Common myeloid progenitor, CD34-positive (primary cell): ENCODE results near the gene ACACB.

Source experiments
- CTCF ChIA-PET: fragments of 350-600 bp; sonication (Branson Sonifier 250); formaldehyde crosslinking; loops from one replicate; lab custom pipeline; 2021; ENCODE audit warnings: antibody characterized with exemption; lab: Charles Lee
- POLR2A ChIA-PET: fragments of 350-600 bp; sonication (Branson Sonifier 250); formaldehyde crosslinking; loops from one replicate; lab custom pipeline; 2021; ENCODE audit warnings: antibody characterized with exemption; lab: Charles Lee
- DNase-seq, 3 donors: peaks; one replicate each; pipeline versions ENCODE4 v3.0.0 to v3.0.0-alpha.2; 2013
- H3K27ac ChIP-seq, 2 experiments: 1 replicate in 1 of 2; 2 replicates in 1 of 2; pipeline ENCODE4 v1.7.0; 2013; ENCODE audit warnings: inconsistent platforms in 2 of 2, low read length in 2 of 2, mild to moderate bottlenecking in 2 of 2, low read depth in 1 of 2, moderate library complexity in 1 of 2; ENCODE audit not compliant: severe bottlenecking in 2 of 2, insufficient read depth in 1 of 2, poor library complexity in 1 of 2
- H3K27me3 ChIP-seq, 5 experiments: replicated peaks in 2 of 5; 1 replicate in 3 of 5; 2 replicates in 2 of 5; pipeline versions ENCODE4 v1.6.1 to v1.7.0; 2013; ENCODE audit warnings: low read length in 4 of 5, mild to moderate bottlenecking in 2 of 5, moderate library complexity in 2 of 5, inconsistent platforms in 1 of 5; ENCODE audit not compliant: insufficient read depth in 5 of 5, control insufficient read depth in 4 of 5
- H3K36me3 ChIP-seq, 4 experiments: 1 replicate in 2 of 4; 2 replicates in 2 of 4; pipeline versions ENCODE4 v1.6.1 to v1.7.0; 2013; ENCODE audit warnings: low read length in 3 of 4, control low read depth in 1 of 4, mild to moderate bottlenecking in 1 of 4; ENCODE audit not compliant: control insufficient read depth in 4 of 4, insufficient read depth in 4 of 4
- H3K4me1 ChIP-seq, 4 experiments: 1 replicate in 3 of 4; 2 replicates in 1 of 4; pipeline versions ENCODE4 v1.6.1 to v1.7.1; 2013; ENCODE audit warnings: low read length in 3 of 4, mild to moderate bottlenecking in 3 of 4, control low read depth in 1 of 4, inconsistent platforms in 1 of 4, moderate library complexity in 1 of 4; ENCODE audit not compliant: control insufficient read depth in 4 of 4, insufficient read depth in 4 of 4; ENCODE audit errors: control extremely low read depth in 1 of 4
- H3K4me3 ChIP-seq, 7 experiments: 1 replicate in 4 of 7; 2 replicates in 3 of 7; pipeline versions ENCODE4 v1.5.1 to v1.7.0; 2013; ENCODE audit warnings: mild to moderate bottlenecking in 7 of 7, low read length in 6 of 7, moderate library complexity in 6 of 7, inconsistent platforms in 2 of 7, low read depth in 2 of 7, control low read depth in 1 of 7; ENCODE audit not compliant: insufficient read depth in 4 of 7, control insufficient read depth in 1 of 7; ENCODE audit errors: extremely low read depth in 1 of 7
- H3K9me3 ChIP-seq, 5 experiments: 1 replicate in 4 of 5; 2 replicates in 1 of 5; pipeline versions ENCODE4 v1.6.1 to v1.7.1; 2013; ENCODE audit warnings: low read length in 4 of 5, mild to moderate bottlenecking in 2 of 5, inconsistent platforms in 1 of 5, low read depth in 1 of 5, moderate library complexity in 1 of 5; ENCODE audit not compliant: control insufficient read depth in 4 of 5, insufficient read depth in 2 of 5; ENCODE audit errors: control extremely low read depth in 1 of 5
- WGBS: methylation state at CpG from one replicate; pipeline ENCODE4 v1.1.5; 2013; ENCODE audit not compliant: insufficient coverage; 5-methylcytosine and 5-hydroxymethylcytosine counted together

Gene ACACB

DNA sequence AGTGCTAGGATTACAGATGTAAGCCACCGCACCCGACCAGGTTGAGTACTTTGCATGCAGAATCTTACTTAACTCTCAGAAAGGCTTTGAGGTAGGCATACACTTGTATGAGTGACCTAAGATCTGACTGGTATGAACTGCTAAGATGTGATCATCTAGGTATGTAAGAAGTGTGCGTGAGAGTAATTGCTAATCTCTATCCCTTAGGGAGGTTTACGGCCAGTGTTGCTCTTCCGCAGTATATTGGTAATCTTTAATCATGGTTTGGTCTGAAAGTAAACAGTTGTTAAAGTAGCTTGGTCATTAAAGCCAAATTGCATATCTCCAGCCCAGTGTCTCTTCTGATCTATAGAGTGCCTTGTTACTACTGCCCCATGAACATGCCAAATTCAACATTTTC, 11.2 kb upstream of the ACACB start:
- no peak overlapping the region for H3K27ac ChIP-seq
- H3K27me3 ChIP-seq: no peaks in the 10 kb centered on the region
- DNase-seq: no peak
- no peak overlapping the region for H3K4me3 ChIP-seq
- 97% methylated on average over 4 of the region's 5 CpGs for WGBS
- no peaks in the 10 kb centered on the region for H3K9me3 ChIP-seq
- ChIA-PET POLR2A (no interaction called here), CTCF (no interaction called here)
- H3K36me3 ChIP-seq: peaks cover 13 to 72% (median 47%) of the 10 kb centered on the region in 4 experiments
- H3K4me1 ChIP-seq: no peaks in the 10 kb centered on the region

DNA sequence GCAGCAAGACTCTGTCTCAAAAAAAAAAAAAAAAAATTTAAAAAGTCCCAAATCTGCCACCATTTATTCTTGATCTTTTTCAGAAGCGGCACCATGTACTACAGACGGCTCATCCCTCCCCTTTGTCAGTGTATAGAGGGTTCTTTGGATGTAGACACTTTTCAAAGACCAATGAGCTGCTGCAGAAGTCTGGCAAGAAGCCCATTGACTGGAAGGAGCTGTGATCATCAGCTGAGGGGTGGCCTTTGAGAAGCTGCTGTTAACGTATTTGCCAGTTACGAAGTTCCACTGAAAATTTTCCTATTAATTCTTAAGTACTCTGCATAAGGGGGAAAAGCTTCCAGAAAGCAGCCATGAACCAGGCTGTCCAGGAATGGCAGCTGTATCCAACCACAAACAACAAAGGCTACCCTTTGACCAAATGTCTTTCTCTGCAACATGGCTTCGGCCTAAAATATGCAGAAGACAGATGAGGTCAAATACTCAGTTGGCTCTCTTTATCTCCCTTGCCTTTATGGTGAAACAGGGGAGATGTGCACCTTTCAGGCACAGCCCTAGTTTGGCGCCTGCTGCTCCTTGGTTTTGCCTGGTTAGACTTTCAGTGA, 6.5 kb upstream of the ACACB start:
- Histone ChIP-seq H3K4me3 (no peak overlapping the region), H3K36me3 (peaks cover 7 to 44% (median 23%) of the 10 kb centered on the region in 4 experiments), H3K4me1 (peaks cover 0 to 10% (median 4%) of the 10 kb centered on the region in 4 experiments), H3K9me3 (no peaks in the 10 kb centered on the region), H3K27ac (no peak overlapping the region), H3K27me3 (no peaks in the 10 kb centered on the region)
- no peak for DNase-seq
- ChIA-PET POLR2A (no interaction called here), CTCF (interaction anchor here (0.7 to 1.4 kb wide), 3 partner anchors 10 to 94 kb away, joined by 3 read pairs; no protein-coding TSS in a partner anchor)
- 100% methylated on average over 2 of the region's 6 CpGs for WGBS

DNA sequence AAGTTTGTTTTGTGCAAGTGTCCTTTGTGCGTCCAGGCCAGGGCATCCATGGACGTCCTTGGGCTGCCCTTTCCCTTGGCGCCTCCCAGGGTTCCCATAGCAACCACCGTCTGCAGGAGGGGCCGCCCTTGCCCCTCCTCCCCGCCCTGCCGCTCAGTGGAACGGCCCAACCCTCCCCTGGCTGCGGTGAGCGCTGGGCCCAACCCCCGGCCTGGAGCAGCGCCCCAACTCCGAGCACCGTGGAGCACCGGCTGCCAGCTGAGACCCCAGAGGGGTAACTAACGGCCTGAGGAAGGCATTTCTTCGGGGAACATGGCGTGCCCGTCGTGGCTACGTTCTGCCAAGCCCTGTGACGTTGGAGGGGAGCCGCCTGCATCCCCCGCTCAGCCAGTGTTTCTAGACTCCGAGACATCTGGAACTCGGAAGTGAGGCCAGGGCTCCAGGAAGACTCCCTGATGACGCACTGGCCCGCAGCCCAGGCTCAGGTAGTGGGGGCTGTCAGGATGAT, 5.3 kb upstream of the ACACB start:
- 52% methylated on average over 27 of the region's 28 CpGs for WGBS
- POLR2A ChIA-PET: no interaction called here
- CTCF ChIA-PET: interaction anchor here (0.6 to 1.7 kb wide), 7 partner anchors 15 to 283 kb away, joined by 3 to 9 read pairs (median 4); no protein-coding TSS in a partner anchor
- Histone ChIP-seq H3K27me3 (no peaks in the 10 kb centered on the region), H3K9me3 (no peaks in the 10 kb centered on the region), H3K36me3 (peaks cover 4 to 32% (median 15%) of the 10 kb centered on the region in 4 experiments), H3K4me1 (peaks cover under 1 to 19% (median 11%) of the 10 kb centered on the region in 4 experiments), H3K27ac (peak overlapping the region; percentile 15 to 74), H3K4me3 (peak overlapping the region in 6 of 7 experiments; percentile 8 to 88 (median 68))
- peak; percentile 52 to 73 (median 67) for DNase-seq

DNA sequence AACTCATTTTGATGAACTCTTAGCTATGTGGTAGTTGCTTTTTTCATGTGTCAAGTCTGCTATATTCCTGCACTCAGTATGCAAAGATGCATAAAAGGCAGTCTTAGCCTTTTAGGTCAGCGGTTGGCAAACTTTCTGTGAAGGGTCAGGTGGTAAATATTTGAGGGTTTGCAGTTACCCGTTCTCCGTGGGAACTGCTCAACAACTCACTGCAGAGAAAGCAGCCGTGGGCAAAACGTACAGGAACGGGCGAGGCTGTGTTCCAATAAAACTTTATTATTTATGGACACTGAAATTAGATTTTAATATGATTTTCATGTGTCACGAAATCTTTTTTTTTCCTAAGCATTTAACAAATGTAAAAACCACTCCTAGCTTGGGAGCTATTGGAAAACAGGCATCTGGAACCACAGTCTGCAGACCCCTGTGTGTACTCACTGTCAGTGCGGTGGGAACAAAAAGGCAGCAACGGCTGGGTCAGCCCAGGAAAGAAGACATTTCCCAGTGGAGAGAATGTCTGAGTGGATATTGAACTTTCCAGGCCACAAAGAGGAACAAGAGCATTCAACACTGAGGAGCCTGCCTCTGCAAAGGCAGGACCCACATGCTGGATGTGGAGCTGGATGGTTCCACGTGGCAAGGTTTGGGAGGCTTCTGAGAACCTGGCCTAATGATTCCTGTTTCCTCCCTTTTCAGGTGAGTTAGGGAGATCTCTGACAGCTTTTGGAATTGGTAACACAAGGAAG, 3.5 kb upstream of the ACACB start:
- 78% methylated on average over 7 of the region's 11 CpGs for WGBS
- ChIA-PET POLR2A (no interaction called here), CTCF (interaction anchor here (0.6 to 2.0 kb wide), 16 partner anchors 7 to 278 kb away, joined by 3 to 10 read pairs (median 4); partner anchors contain the start of gene ALKBH2)
- Histone ChIP-seq H3K27ac (no peak overlapping the region), H3K27me3 (no peaks in the 10 kb centered on the region), H3K4me1 (peaks cover 5 to 26% (median 15%) of the 10 kb centered on the region in 4 experiments), H3K9me3 (no peaks in the 10 kb centered on the region), H3K36me3 (peaks cover 2 to 26% (median 10%) of the 10 kb centered on the region in 4 experiments), H3K4me3 (no peak overlapping the region)
- DNase-seq: no peak

DNA sequence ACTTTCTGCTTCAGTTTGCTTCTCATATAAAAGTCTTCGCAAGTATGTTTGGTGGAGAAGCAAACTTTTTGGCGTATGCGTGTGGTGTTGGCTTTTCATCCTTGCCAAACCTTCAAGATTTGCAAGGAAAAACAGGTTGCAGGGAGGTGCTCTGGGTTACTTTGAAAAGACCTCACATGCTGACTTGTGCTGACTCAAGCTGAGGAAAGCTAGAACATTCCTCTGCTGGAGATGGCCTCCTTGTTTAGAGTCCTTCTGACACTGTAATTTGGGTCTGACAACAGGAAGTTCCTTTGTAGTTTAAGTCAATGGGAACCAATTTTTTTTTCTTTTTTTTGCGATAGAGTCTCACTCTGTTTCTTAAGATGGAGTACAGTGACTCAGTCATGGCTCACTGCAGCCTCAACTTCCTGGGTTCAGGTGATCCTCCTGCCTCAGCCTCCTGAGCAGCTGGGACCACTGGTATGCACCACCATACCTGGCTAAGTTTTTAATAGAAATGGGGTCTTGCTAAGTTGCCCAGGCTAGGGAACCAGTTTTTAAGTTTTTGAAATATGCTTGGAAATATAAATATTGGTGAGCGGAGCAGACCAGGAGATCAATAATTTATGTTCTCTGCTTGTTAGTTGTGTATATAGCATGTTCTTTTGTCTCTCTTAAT, 2.6 kb upstream of the ACACB start:
- no peak for DNase-seq
- Histone ChIP-seq H3K4me3 (no peak overlapping the region), H3K27ac (no peak overlapping the region), H3K27me3 (no peaks in the 10 kb centered on the region), H3K4me1 (peaks cover 5 to 26% (median 15%) of the 10 kb centered on the region in 4 experiments), H3K9me3 (no peaks in the 10 kb centered on the region), H3K36me3 (peaks cover 0 to 20% (median 6%) of the 10 kb centered on the region in 4 experiments)
- WGBS: 100% methylated on average over 2 of the region's 5 CpGs
- ChIA-PET POLR2A (no interaction called here), CTCF (interaction anchor here (0.7 to 1.8 kb wide), 6 partner anchors 13 to 280 kb away, joined by 3 to 6 read pairs (median 3); partner anchors contain the start of gene ALKBH2)

DNA sequence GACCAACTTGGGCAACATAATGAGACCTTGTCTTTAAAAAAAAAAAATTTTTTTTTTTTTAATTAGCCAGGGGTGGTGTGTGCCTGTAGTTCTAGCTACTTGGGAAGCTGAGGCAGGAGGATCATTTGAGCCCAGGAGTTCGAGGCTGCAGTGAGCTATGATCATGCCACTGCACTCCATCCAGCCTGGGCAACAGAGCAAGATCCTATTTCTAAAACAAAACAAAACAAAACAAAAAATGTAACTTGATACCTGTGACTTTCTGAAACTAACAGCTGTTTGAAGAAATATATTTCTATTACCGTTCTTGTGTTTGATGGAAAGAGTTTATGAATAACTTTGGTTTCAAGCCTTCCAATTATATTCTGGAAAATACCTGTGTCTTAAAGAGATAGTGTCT, 1.7 kb upstream of the ACACB start:
- POLR2A ChIA-PET: no interaction called here
- peaks cover 0 to 14% (median 4%) of the 10 kb centered on the region in 4 experiments for H3K36me3 ChIP-seq
- no peak overlapping the region for H3K27ac ChIP-seq
- CTCF ChIA-PET: interaction anchor here (0.7 to 1.6 kb wide), 5 partner anchors 14 to 280 kb away, joined by 3 to 4 read pairs (median 3); partner anchors contain the start of gene ALKBH2
- 100% methylated on average over 2 of the region's 2 CpGs for WGBS
- H3K9me3 ChIP-seq: no peaks in the 10 kb centered on the region
- peaks cover 5 to 26% (median 15%) of the 10 kb centered on the region in 4 experiments for H3K4me1 ChIP-seq
- H3K4me3 ChIP-seq: no peak overlapping the region
- H3K27me3 ChIP-seq: no peaks in the 10 kb centered on the region
- no peak for DNase-seq
